Lower lobe of right lung (tissue), 2 donors: ENCODE data around the gene CENPM. TPM values are rescaled to one million over a fixed set of nuclear protein-coding genes. Genes with fewer than 3 reads are reported as not detected.

Experiments
- ATAC-seq, 2 donors: fragments of 200-7000 bp; cut with Tn5 transposase; one replicate each; pipeline ENCODE4 v1.9.1; 2020 to 2022; ENCODE audit warnings: mild to moderate bottlenecking in 2 of 2, moderate library complexity in 2 of 2
- DNase-seq: peaks from one replicate; pipeline ENCODE4 v3.0.0-alpha.2; 2020
- H3K27ac ChIP-seq: fragments of 200-600 bp; one replicate; pipeline ENCODE4 v1.8.0; 2022
- H3K27me3 ChIP-seq: fragments of 200-600 bp; one replicate; pipeline ENCODE4 v1.8.0; 2022; ENCODE audit warnings: low read depth
- H3K36me3 ChIP-seq: fragments of 200-600 bp; one replicate; pipeline ENCODE4 v1.8.0; 2022; ENCODE audit warnings: mild to moderate bottlenecking
- H3K4me1 ChIP-seq: fragments of 200-600 bp; one replicate; pipeline ENCODE4 v1.8.0; 2022
- H3K4me3 ChIP-seq: fragments of 200-600 bp; one replicate; pipeline ENCODE4 v1.8.0; 2022; ENCODE audit warnings: mild to moderate bottlenecking
- H3K9me3 ChIP-seq: fragments of 200-600 bp; one replicate; pipeline ENCODE4 v1.8.0; 2022
- intact Hi-C: fragments of 100-400 bp; cut with DNase I; formaldehyde crosslinking; loops from one replicate; pipeline ENCODE4 v1.11.0; 2022
- total RNA-seq: library from RNA; stranded (reverse); fragmentation: NEBNext Ultra II Directional; extraction: Animal tissue kit (Norgen Biotek cat#: 25700); gene quantifications from one replicate; pipeline ENCODE4 v1.2.1, GENCODE V29; 2021
- TF ChIP-seq, protein P1 (sequence below): fragments of 200-600 bp; IDR thresholded peaks from one replicate; pipeline ENCODE4 v1.8.0; 2022; ENCODE audit warnings: antibody characterized with exemption, mild to moderate bottlenecking
- donor health status: DM: no; HTN: yes; CAD: no; lungs with severe emphysema.

Gene CENPM
- total RNA-seq, 1 donor from 2014 or later, result 2.3 TPM

DNA sequence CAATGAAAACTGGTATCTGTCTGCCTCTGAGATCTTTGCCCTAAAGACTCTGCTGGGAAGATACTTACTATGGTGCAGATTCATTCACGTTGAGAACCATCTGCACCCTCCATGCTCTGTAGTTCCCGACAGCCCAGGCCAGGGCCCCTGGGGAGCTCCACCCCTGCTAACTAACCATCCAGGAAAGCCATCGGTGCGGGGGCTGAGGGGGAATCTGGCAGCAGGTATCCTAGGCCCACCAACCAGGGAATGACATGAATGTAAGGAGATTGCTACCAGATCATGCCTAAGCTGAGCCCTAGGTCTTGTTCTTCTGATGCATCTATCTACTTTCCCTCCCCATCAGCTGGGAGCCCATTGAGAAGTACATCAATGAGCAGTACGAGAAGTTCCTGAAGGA, 40.3 kb upstream of the CENPM start:
- DNase-seq, result no peak
- intact Hi-C loops, result no loop called here
- H3K4me3 ChIP-seq, result no peak overlapping the region
- TF ChIP-seq, protein P1, sequence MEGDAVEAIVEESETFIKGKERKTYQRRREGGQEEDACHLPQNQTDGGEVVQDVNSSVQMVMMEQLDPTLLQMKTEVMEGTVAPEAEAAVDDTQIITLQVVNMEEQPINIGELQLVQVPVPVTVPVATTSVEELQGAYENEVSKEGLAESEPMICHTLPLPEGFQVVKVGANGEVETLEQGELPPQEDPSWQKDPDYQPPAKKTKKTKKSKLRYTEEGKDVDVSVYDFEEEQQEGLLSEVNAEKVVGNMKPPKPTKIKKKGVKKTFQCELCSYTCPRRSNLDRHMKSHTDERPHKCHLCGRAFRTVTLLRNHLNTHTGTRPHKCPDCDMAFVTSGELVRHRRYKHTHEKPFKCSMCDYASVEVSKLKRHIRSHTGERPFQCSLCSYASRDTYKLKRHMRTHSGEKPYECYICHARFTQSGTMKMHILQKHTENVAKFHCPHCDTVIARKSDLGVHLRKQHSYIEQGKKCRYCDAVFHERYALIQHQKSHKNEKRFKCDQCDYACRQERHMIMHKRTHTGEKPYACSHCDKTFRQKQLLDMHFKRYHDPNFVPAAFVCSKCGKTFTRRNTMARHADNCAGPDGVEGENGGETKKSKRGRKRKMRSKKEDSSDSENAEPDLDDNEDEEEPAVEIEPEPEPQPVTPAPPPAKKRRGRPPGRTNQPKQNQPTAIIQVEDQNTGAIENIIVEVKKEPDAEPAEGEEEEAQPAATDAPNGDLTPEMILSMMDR, result no peak
- H3K27me3 ChIP-seq, result no peaks in the 10 kb centered on the region
- H3K4me1 ChIP-seq, result no peaks in the 10 kb centered on the region
- H3K9me3 ChIP-seq, result no peaks in the 10 kb centered on the region
- no peak overlapping the region for H3K27ac ChIP-seq
- no peaks in the 10 kb centered on the region for H3K36me3 ChIP-seq
- no peak for ATAC-seq

DNA sequence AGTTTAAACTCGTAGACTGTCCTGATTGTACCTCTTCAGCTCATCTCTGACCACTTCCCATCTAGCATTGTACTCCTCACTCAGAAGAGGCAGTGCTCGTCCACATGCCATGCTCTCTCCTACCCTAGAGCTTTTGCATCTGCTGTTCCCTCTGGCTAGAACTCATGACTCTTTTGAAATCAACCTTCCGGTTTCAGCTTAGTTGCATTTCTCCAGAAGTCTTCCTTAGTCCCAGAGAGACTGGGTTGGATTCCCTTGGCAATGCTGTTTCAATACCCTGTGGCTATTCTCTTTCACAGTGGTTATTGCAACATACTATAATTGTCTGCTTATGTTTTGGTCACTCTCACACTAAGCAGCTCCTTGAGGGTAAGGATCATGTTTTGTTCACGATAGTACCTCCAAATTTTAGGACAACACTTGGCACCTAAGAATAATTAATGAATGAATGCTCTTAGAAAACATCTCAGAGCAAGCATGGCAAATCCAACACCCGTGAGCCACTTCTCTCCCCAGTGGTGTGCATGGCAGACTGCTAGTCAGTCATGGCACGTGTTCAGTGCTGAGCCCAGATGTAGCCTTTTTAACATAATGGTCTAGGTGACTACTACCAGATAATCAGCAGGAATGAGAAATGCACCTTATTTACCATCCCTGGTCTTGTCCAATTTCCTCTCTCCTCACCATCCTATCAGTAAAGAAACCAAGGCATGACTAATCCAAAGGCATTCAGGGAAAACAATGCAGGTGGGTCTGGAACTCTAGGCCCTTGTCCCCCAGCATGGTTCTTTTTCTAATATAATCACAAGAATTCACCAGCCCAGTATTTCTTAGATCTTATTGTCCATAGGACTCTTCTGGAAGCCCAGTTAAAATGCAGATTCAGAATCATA, 36.8 kb upstream of the CENPM start:
- Histone ChIP-seq H3K36me3 (no peaks in the 10 kb centered on the region), H3K9me3 (no peaks in the 10 kb centered on the region), H3K27ac (no peak overlapping the region), H3K4me1 (no peaks in the 10 kb centered on the region), H3K27me3 (peaks cover 3% of the 10 kb centered on the region), H3K4me3 (no peak overlapping the region)
- peak; percentile 58 to 66 for ATAC-seq
- intact Hi-C loops, result no loop called here
- TF ChIP-seq, protein P1, result no peak
- no peak for DNase-seq

DNA sequence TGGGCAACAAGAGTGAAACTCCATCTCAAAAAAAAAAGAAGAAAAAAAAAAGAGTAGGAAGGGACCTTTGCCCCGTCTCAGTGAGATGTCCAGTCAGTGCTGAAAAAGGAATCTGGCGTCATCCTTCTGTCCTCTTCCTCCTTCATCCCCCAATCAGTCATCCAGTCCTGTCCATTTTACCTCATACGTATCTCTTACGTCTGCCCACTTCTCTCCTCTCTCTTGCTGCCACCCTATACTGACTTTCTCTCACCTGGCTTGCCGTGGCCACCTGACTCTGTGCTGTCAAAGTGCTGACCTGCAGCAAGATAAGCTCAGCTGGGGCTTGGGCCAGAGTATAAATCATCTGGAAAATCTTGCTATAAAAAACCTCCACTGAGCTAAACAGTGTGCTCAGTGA, 35.9 kb upstream of the CENPM start:
- peak in 1 of 2 donors; percentile 55 for ATAC-seq
- H3K36me3 ChIP-seq, result no peaks in the 10 kb centered on the region
- H3K27me3 ChIP-seq, result peaks cover 6% of the 10 kb centered on the region

DNA sequence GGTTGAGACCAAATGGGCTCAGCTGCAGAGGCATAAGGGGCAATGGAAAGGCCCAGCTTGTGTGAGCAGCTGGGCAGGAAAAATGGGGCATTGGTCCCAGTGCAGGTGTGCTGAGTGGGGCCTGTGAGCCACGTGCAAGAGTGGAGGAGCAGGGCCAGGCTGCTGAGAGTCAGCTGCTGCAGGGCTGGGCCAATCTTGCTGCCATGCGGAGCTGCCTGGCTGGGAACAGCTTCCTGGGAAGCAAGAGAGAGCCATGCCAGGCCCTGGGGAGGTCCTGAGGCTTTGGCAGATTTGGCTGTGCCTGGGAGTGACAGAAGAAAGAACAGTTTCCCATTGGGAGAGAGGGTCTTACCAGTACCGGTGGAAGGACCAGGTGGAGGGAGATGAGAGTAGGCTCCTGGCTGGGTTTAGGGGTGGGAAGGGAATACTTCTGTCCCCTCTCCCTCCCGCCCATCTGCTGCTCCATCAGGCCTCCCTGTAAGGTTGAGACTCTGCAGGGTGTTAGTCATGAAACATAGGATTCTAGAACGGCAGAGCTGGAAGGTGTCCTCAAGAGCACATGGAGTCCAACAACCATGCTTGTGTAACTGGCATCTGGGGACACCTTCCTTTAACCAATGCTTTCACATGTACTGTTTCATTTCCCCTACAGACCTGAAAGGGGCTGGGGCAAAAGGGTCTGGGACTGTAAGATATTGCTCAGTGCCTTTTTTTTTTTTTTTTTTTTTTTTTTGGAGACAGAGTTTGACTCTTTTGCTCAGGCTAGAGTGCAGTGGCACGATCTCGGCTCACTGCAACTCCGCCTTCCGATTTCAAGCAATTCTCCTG, 32.7 kb upstream of the CENPM start:
- Histone ChIP-seq H3K4me3 (no peak overlapping the region), H3K9me3 (no peaks in the 10 kb centered on the region), H3K36me3 (no peaks in the 10 kb centered on the region), H3K4me1 (peaks cover 5% of the 10 kb centered on the region), H3K27ac (no peak overlapping the region), H3K27me3 (peaks cover 33% of the 10 kb centered on the region)
- TF ChIP-seq, protein P1, result no peak
- intact Hi-C loops, result no loop called here
- DNase-seq (no peak), ATAC-seq (no peak)

More for the DNA sequence above, 35.9 kb upstream of the CENPM start:
- Histone ChIP-seq H3K4me1 (no peaks in the 10 kb centered on the region), H3K9me3 (no peaks in the 10 kb centered on the region), H3K4me3 (no peak overlapping the region), H3K27ac (no peak overlapping the region)
- DNase-seq, result no peak
- TF ChIP-seq, protein P1, result no peak
- intact Hi-C loops, result no loop called here

DNA sequence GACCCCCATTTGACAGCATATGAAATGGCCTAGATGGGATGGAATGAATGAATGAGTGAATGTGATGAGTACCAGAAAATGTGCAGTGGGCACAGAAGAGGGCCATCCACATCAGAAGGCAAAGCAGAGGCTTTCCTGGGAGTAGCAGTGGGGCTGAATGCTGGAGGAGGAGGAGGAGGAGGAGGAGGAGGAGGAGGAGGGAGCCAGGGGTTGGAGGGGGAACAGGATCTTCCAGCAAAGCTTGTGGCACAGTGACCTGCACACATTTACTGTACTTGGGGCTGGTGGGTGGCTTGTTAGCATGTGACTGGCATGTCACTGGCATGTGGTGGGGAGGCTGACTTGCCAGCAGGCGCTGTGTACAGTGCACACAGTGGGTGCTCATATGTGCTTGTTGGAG, 31.8 kb upstream of the CENPM start:
- Histone ChIP-seq H3K4me1 (peaks cover 5% of the 10 kb centered on the region), H3K9me3 (no peaks in the 10 kb centered on the region), H3K27ac (no peak overlapping the region), H3K27me3 (peaks cover 41% of the 10 kb centered on the region), H3K4me3 (no peak overlapping the region), H3K36me3 (no peaks in the 10 kb centered on the region)
- TF ChIP-seq, protein P1, result no peak
- ATAC-seq (no peak), DNase-seq (no peak)
- intact Hi-C loops, result no loop called here
